K562 (cell line): ENCODE results near the gene MPV17L2. TPM values are rescaled to one million over a fixed set of nuclear protein-coding genes. Genes with fewer than 3 reads are reported as not detected.

ENCODE experiments used
- ATAC-seq: fragments of 200-7000 bp; cut with Tn5 transposase; 3 replicates; pipeline ENCODE4 v1.9.1; 2020; ENCODE audit warnings: moderate library complexity
- BruUV-seq: library from RNA; stranded (reverse); fragments of 400-500 nt; replicated peaks from 2 replicates; lab custom pipeline; 2021; lab: Mats Ljungman, UMichigan
- CTCF ChIA-PET: fragments of 300-600 bp; formaldehyde crosslinking; extraction: SDS; loops from one replicate; lab custom pipeline; 2021; ENCODE audit warnings: low intra/inter-chr PET ratio; lab: Yijun Ruan, JAX
- POLR2A ChIA-PET: fragments of 300-600, 350-650 bp; sonication (Branson Sonifier 250); formaldehyde crosslinking; extraction: SDS; loops from one replicate; lab custom pipeline; 2021; ENCODE audit warnings: antibody characterized with exemption, inconsistent platforms; lab: Yijun Ruan, JAX
- DNase-seq, 4 experiments: peaks; one replicate each; pipeline versions ENCODE4 v3.0.0 to v3.0.0-alpha.2; 2011 to 2018; ENCODE audit warnings: low spot score in 3 of 4, mixed read lengths in 3 of 4; ENCODE audit errors: extremely low read depth in 1 of 4
- FAIRE-seq: peaks from 2 replicates; lab custom pipeline; 2011; peaks lifted over from hg19 to GRCh38; lab: Jason Lieb, UNC
- H2AFZ ChIP-seq: 2 replicates; pipeline ENCODE4 v1.6.0; 2011; ENCODE audit warnings: low read depth, low read length, control low read depth, inconsistent platforms
- H3K27ac ChIP-seq: fragments of 200-600 bp; 3 replicates; pipeline ENCODE4 v1.8.0; 2011; ENCODE audit warnings: low read depth, mild to moderate bottlenecking, control low read depth, inconsistent platforms, low read length, moderate library complexity, mixed read lengths; ENCODE audit errors: extremely low read depth
- H3K27me3 ChIP-seq, 2 experiments: fragments of 300-600 bp in 1 of 2; 2 replicates in 1 of 2; 3 replicates in 1 of 2; pipeline versions ENCODE4 v1.6.0 to v1.8.0; 2011; ENCODE audit warnings: inconsistent platforms in 2 of 2, low read length in 2 of 2, mild to moderate bottlenecking in 1 of 2, mixed read lengths in 1 of 2, moderate library complexity in 1 of 2; ENCODE audit not compliant: control insufficient read depth in 2 of 2, insufficient read depth in 2 of 2
- H3K36me3 ChIP-seq: fragments of 300-600 bp; 3 replicates; pipeline ENCODE4 v1.8.0; 2011; ENCODE audit warnings: mild to moderate bottlenecking, low read length, inconsistent platforms; ENCODE audit not compliant: control insufficient read depth, insufficient read depth
- H3K4me1 ChIP-seq, 2 experiments: fragments of 200-600 bp in 1 of 2; replicated peaks in 1 of 2; 2 replicates in 1 of 2; 3 replicates in 1 of 2; pipeline versions ENCODE4 v1.5.1 to v1.8.0; 2011; ENCODE audit warnings: inconsistent platforms in 2 of 2, low read length in 2 of 2, mild to moderate bottlenecking in 1 of 2, mixed read lengths in 1 of 2, moderate library complexity in 1 of 2; ENCODE audit not compliant: control insufficient read depth in 2 of 2, insufficient read depth in 2 of 2
- H3K4me2 ChIP-seq: 2 replicates; pipeline ENCODE4 v1.6.1; 2011; ENCODE audit warnings: low read length, control low read depth, inconsistent platforms, mixed read lengths; ENCODE audit not compliant: insufficient read depth
- H3K4me3 ChIP-seq: fragments of 200-600 bp; sonication (generic), shearing (Covaris generic); 2 replicates; pipeline ENCODE4 v1.5.1; 2016; ENCODE audit warnings: control low read depth, inconsistent platforms
- H3K79me2 ChIP-seq: fragments of 200-600 bp; 3 replicates; pipeline ENCODE4 v1.8.0; 2011; ENCODE audit warnings: low read length, inconsistent platforms; ENCODE audit not compliant: control insufficient read depth, insufficient read depth
- H3K9ac ChIP-seq, 2 experiments: 2 replicates each; pipeline versions ENCODE4 v1.6.0 to v1.6.1; 2011; ENCODE audit warnings: low read depth in 2 of 2, low read length in 2 of 2, control low read depth in 1 of 2, inconsistent platforms in 1 of 2, mild to moderate bottlenecking in 1 of 2, mixed read lengths in 1 of 2; ENCODE audit not compliant: insufficient read depth in 1 of 2
- H3K9me1 ChIP-seq: one replicate; pipeline ENCODE4 v1.6.0; 2011; ENCODE audit warnings: inconsistent platforms, mild to moderate bottlenecking, low read length, moderate library complexity; ENCODE audit not compliant: control insufficient read depth, insufficient read depth
- H3K9me3 ChIP-seq: replicated peaks from 2 replicates; pipeline ENCODE4 v1.5.1; 2011; ENCODE audit warnings: low read depth, low read length, inconsistent platforms; ENCODE audit not compliant: control insufficient read depth, insufficient read depth
- H4K20me1 ChIP-seq: replicated peaks from 2 replicates; pipeline ENCODE4 v1.6.1; 2011; ENCODE audit warnings: low read length, inconsistent platforms, mixed read lengths; ENCODE audit not compliant: control insufficient read depth, insufficient read depth
- NUFIP1 ChIP-seq: fragments of 450-650 bp; IDR thresholded peaks from 2 replicates; pipeline ENCODE4 v1.6.1; 2018; ENCODE audit not compliant: partially characterized antibody
- POLR2G ChIP-seq: fragments of 200-400 bp; formaldehyde crosslinking; IDR thresholded peaks from 2 replicates; pipeline ENCODE4 v1.6.1; 2017; ENCODE audit warnings: low read depth, mild to moderate bottlenecking, antibody characterized with exemption, low read length, moderate library complexity
- SLC30A9 ChIP-seq: fragments of 250-450 bp; sonication (Bioruptor Pico); IDR thresholded peaks from 2 replicates; pipeline ENCODE4 v1.8.0; 2022; ENCODE audit warnings: mild to moderate bottlenecking, moderate library complexity
- WGBS: fragments of 100-300 bp; shearing (Covaris generic); methylation state at CpG from one replicate; pipeline ENCODE4 v1.1.6; 2016; ENCODE audit warnings: low coverage, mixed read lengths; ENCODE audit not compliant: insufficient coverage; ENCODE audit errors: missing lambda C conversion rate; 5-methylcytosine and 5-hydroxymethylcytosine counted together
- in situ Hi-C: fragments of 300-500 bp; cut with MboI; formaldehyde crosslinking; loops from 4 replicates; pipeline ENCODE4 v1.15.0; 2018; ENCODE audit warnings: inconsistent platforms, mixed read lengths
- intact Hi-C: fragments of 100-400 bp; cut with micrococcal nuclease; formaldehyde crosslinking; loops from 2 replicates; pipeline ENCODE4 v1.14.2; 2022
- polyA plus RNA-seq, 8 experiments: library from polyadenylated mRNA; depleted of rRNA in 4 of 8; stranded (reverse) in 5 of 8; unstranded in 3 of 8; fragments of >200 nt; fragmentation: Nextera tagmentation in 2 of 8; fragmentation: Illumina TruSeq in 1 of 8; extraction: Ambion mirVana in 2 of 8; extraction: Trizol in 1 of 8; gene quantifications; 2 replicates each; pipeline versions ENCODE4 v1.2.1 to v1.2.3, GENCODE V29; 2011 to 2014; ENCODE audit warnings: inconsistent platforms in 1 of 8, missing spikeins in 1 of 8
- total RNA-seq, 7 experiments: library from RNA; depleted of rRNA in 6 of 7; stranded (reverse); fragments of >200 nt in 6 of 7; fragmentation: Illumina TruSeq in 2 of 7; extraction: Trizol in 2 of 7; gene quantifications; 2 replicates each; pipeline versions ENCODE4 v1.2.1 to v1.2.3, GENCODE V29; 2011 to 2021; ENCODE audit warnings: low replicate concordance in 1 of 7

MPV17L2 gene
- total and polyA plus RNA-seq, 9 of the 15 experiments (the other 6 are each of a cell fraction or from before 2014, with no cell fraction given), result 10.6 to 60.2 (median 28.5) TPM

- peaks cover 52% of the 10 kb centered on the region; the same call in 2 of the 3 replicates for H3K36me3 ChIP-seq
- no peak for TF ChIP-seq SLC30A9 (CRISPR knock-in tag)
- TF ChIP-seq POLR2G, result 0 out of 2 replicates have a peak, but pooled peaks have one; percentile 12
- no peak for TF ChIP-seq NUFIP1
- DNase-seq (no peak), FAIRE-seq (no peak), ATAC-seq (no peak)
- peaks cover 15% of the 10 kb centered on the region for H3K79me2 ChIP-seq
- intact Hi-C loops (no loop called here), in situ Hi-C loops (no loop called here)
- peaks cover 14 to 35% of the 10 kb centered on the region in 2 experiments for H3K4me1 ChIP-seq
- H3K9me3 ChIP-seq, result no peaks in the 10 kb centered on the region
- WGBS, result 83% methylated on average over 16 of the region's 16 CpGs
- H3K9me1 ChIP-seq, result no peaks in the 10 kb centered on the region
- BruUV-seq, result no TSS peak
- H3K4me3 ChIP-seq, result no peak overlapping the region
- 0 out of 2 replicates have a peak, but pooled peaks cover 4% of the 10 kb centered on the region for H4K20me1 ChIP-seq
- ChIA-PET CTCF (no interaction called here), POLR2A (interaction anchor here (0.6 to 1.0 kb wide), 4 partner anchors 15 to 590 kb away, joined by 3 to 4 read pairs (median 4); no protein-coding TSS in a partner anchor)
- H3K27me3 ChIP-seq, result no peaks in the 10 kb centered on the region
- H3K9ac ChIP-seq, result peak overlapping the region in 1 of 2 experiments; percentile 65; a peak in 1 of 4 replicates
- no peak overlapping the region for H2AFZ ChIP-seq
- no peak overlapping the region for H3K27ac ChIP-seq
- H3K4me2 ChIP-seq, result no peak overlapping the region
Observed at GRCh38 chr19:18170714-18171255, 22.2 kb upstream of the MPV17L2 start.
